Measurements from ENCODE around the gene ADAMTS3.

The ADAMTS3 gene

DNA sequence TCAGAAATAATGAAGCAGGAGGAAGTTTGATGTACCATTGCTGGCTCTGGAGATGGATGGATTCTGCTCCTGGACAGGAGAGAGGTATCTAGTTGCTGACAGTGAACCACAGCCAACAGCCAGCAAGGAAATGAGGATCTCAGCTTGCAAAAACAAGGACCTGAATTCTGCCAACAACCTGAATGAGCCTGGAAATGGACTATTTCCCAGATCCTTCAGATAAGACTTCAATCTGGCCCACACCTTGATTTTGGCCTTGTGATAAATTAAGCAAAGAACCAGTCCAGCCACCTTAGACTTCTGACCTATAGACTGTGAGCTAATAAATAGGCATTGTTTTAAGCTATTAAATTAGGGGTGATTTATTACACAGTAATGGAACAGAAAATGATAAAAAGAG is 220.3 kb downstream of the ADAMTS3 start:
- TF ChIP-seq, protein P1, sequence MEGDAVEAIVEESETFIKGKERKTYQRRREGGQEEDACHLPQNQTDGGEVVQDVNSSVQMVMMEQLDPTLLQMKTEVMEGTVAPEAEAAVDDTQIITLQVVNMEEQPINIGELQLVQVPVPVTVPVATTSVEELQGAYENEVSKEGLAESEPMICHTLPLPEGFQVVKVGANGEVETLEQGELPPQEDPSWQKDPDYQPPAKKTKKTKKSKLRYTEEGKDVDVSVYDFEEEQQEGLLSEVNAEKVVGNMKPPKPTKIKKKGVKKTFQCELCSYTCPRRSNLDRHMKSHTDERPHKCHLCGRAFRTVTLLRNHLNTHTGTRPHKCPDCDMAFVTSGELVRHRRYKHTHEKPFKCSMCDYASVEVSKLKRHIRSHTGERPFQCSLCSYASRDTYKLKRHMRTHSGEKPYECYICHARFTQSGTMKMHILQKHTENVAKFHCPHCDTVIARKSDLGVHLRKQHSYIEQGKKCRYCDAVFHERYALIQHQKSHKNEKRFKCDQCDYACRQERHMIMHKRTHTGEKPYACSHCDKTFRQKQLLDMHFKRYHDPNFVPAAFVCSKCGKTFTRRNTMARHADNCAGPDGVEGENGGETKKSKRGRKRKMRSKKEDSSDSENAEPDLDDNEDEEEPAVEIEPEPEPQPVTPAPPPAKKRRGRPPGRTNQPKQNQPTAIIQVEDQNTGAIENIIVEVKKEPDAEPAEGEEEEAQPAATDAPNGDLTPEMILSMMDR (IDR thresholded peaks at IDR 0.05; ENCODE audit: borderline replicate concordance, control extremely low read depth, extremely low read depth, insufficient read depth, missing control alignments): no peak
- in situ Hi-C loops (cut with MboI; ENCODE audit: low sequenced_read_pairs, unreplicated experiment): no loop called here
- no peak for DNase-seq (ENCODE audit: low spot score)

DNA sequence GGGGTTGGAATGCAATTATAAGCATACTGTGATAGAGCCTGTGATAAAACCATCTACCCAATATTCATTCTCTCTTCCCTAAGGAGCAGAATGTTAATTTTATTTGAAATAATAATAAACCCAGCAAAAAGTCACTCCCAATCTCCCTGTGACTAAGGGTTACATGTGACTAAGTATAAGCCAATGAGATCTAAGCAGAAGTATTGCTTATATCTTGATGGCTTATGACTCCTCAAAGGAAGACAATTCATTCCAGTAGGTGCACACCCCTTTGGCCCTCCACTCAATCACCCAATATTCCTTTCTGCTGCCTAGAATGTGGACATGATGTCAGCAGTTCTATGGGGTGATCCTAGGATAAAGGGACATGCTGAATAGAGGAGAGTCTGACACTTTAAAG is 224.6 kb downstream of the ADAMTS3 start:
- no peak for DNase-seq (ENCODE audit: low spot score)
- in situ Hi-C loops (cut with MboI; ENCODE audit: low sequenced_read_pairs, unreplicated experiment): no loop called here
- TF ChIP-seq, protein P1 (IDR thresholded peaks at IDR 0.05; ENCODE audit: borderline replicate concordance, control extremely low read depth, extremely low read depth, insufficient read depth, missing control alignments): no peak

DNA sequence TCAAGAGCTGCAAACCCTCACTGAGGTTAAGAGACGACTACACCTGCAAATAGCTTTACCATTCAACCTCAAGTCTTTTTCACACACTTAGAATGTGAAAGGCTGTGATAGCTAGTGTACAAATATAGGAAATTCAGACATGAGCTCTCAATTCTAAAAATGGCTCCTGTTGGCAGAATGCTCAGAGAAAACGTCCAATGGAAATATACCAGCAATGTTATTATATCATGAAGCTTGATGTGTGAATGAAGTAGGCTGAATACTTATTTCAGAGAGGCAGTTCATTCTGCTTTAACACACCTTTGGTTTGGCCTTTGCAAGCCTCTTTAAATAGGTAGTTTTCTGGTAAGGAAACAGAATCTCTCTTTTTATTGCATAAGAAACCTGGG is 227.6 kb downstream of the ADAMTS3 start:
- in situ Hi-C loops (cut with MboI; ENCODE audit: low sequenced_read_pairs, unreplicated experiment): no loop called here
- no peak for DNase-seq (ENCODE audit: low spot score)
- TF ChIP-seq, protein P1 (IDR thresholded peaks at IDR 0.05; ENCODE audit: borderline replicate concordance, control extremely low read depth, extremely low read depth, insufficient read depth, missing control alignments): no peak

DNA sequence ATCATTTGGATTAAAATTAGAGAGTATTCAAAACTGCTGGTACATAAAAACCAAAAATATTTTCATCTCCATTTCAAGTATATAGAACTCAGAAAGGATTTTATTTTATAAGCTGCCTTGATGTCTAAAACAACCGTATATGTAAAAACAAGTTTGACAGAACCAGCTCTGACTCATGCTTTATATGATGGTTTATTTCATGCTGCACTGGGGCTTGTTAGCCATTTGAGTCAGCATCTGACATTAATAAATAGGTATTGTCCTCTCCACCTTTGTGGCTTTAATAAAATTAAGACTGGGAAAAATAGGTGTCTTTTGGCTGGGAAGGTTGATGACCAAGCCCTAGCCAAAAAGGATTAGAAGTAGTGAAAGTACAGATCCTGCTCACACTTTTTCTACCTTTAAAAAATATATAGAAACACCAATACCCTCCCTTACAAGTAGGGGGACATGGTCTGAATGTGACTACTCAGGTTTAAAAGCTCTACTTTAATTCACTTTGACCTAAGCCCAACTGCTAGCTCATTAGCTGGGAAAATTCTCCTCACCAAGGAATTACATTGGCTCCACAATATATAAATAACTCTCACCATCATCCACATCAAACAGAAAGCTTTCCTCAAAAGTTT is 228.1 kb downstream of the ADAMTS3 start:
- TF ChIP-seq, protein P1 (IDR thresholded peaks at IDR 0.05; ENCODE audit: borderline replicate concordance, control extremely low read depth, extremely low read depth, insufficient read depth, missing control alignments): no peak
- in situ Hi-C loops (cut with MboI; ENCODE audit: low sequenced_read_pairs, unreplicated experiment): no loop called here
- no peak for DNase-seq (ENCODE audit: low spot score)

DNA sequence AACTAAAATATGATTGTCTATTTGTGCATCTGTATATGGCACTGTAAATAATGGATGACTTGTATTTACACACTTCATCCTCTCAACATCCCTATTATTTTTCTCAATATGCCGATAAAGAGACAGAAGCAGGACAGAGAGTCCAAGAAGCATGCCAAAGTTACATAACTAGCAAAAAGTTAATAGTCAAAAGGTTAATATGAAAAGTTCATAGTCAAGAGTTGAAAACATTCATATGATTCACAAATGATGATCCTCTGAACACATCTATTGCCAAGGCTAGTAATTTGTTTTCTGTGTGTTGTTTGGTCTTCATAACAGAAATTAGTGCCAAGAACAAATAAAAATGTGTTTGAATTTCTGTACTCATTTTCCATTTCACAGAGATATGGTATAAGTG is 231.0 kb downstream of the ADAMTS3 start:
- in situ Hi-C loops (cut with MboI; ENCODE audit: low sequenced_read_pairs, unreplicated experiment): no loop called here
- DNase-seq (ENCODE audit: low spot score): no peak
- TF ChIP-seq, protein P1 (IDR thresholded peaks at IDR 0.05; ENCODE audit: borderline replicate concordance, control extremely low read depth, extremely low read depth, insufficient read depth, missing control alignments): no peak

DNA sequence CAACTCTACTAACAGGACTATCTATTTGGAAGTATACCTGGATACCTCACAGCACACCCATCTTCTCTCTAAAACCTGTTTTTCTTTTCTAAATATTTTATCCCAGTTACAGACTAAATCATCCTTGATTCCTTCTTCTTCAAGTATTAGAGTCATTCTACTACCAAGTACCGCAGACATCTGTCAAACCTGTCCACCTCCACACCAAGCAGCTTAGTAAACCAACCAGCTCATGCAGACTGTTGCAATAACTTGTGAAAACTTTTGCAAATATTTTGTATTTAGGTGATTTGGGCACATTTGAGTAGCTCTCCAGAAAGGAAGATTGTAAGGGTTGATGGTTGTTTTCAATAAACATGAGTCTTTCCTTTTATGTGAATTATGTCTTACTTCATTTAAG is 238.6 kb downstream of the ADAMTS3 start:
- TF ChIP-seq, protein P1 (IDR thresholded peaks at IDR 0.05; ENCODE audit: borderline replicate concordance, control extremely low read depth, extremely low read depth, insufficient read depth, missing control alignments): no peak
- in situ Hi-C loops (cut with MboI; ENCODE audit: low sequenced_read_pairs, unreplicated experiment): no loop called here
- no peak for DNase-seq (ENCODE audit: low spot score)
